GM23338 (cell line): ENCODE results near the gene PYY. TPM values are rescaled to one million over a fixed set of nuclear protein-coding genes. Genes with fewer than 3 reads are reported as not detected.
"Not testable (repeated sequence)": the region's sequence is repeated elsewhere in the genome, so short reads cannot be mapped to it uniquely, and the experiment has no call there.

Experiments used
- ATAC-seq: fragments of 200-7000 bp; cut with Tn5 transposase; 3 replicates; pipeline ENCODE4 v1.9.1; 2020
- DNase-seq: peaks from one replicate; pipeline ENCODE4 v3.0.0-alpha.2; 2015; ENCODE audit warnings: low spot score
- H2AFZ ChIP-seq: fragments of 200-600 bp; sonication (generic); 2 replicates; pipeline ENCODE4 v1.8.0; 2016; ENCODE audit warnings: antibody characterized with exemption, mild to moderate bottlenecking, moderate library complexity
- H3F3A ChIP-seq: fragments of 200-600 bp; sonication (generic); replicated peaks from 2 replicates; pipeline ENCODE4 v1.8.0; 2017; ENCODE audit warnings: antibody characterized with exemption, mixed run types, low read depth
- H3K27ac ChIP-seq: fragments of 200-600 bp; sonication (generic); 2 replicates; pipeline ENCODE4 v1.6.1; 2016; ENCODE audit warnings: low read depth
- H3K27me3 ChIP-seq: fragments of 200-600 bp; sonication (generic); 2 replicates; pipeline ENCODE4 v1.8.0; 2016; ENCODE audit warnings: mild to moderate bottlenecking, mixed run types, moderate library complexity; ENCODE audit not compliant: insufficient read depth
- H3K36me3 ChIP-seq: fragments of 200-600 bp; sonication (generic); 2 replicates; pipeline ENCODE4 v1.8.0; 2016; ENCODE audit warnings: mild to moderate bottlenecking; ENCODE audit not compliant: insufficient read depth
- H3K4me1 ChIP-seq: fragments of 200-600 bp; sonication (generic); 2 replicates; pipeline ENCODE4 v1.8.0; 2016; ENCODE audit warnings: mild to moderate bottlenecking, moderate library complexity; ENCODE audit not compliant: insufficient read depth
- H3K4me2 ChIP-seq: fragments of 200-600 bp; sonication (generic); 2 replicates; pipeline ENCODE4 v1.7.1; 2017; ENCODE audit warnings: mixed run types
- H3K4me3 ChIP-seq: fragments of 200-600 bp; sonication (generic); 2 replicates; pipeline ENCODE4 v1.6.1; 2016; ENCODE audit warnings: mixed run types
- H3K79me2 ChIP-seq: fragments of 200-600 bp; sonication (generic); replicated peaks from 2 replicates; pipeline ENCODE4 v1.8.0; 2017; ENCODE audit warnings: mild to moderate bottlenecking; ENCODE audit not compliant: insufficient read depth
- H3K9me2 ChIP-seq: fragments of 200-600 bp; sonication (generic); 2 replicates; pipeline ENCODE4 v1.8.0; 2017; ENCODE audit not compliant: insufficient read depth
- H4K20me1 ChIP-seq: fragments of 200-600 bp; sonication (generic); replicated peaks from 2 replicates; pipeline ENCODE4 v1.8.0; 2017; ENCODE audit warnings: mild to moderate bottlenecking; ENCODE audit not compliant: insufficient read depth
- H3K27ac Mint-ChIP-seq: 2 replicates; pipeline ENCODE4 v1.8.0; 2020; ENCODE audit warnings: inconsistent platforms, mild to moderate bottlenecking, moderate library complexity, mixed read lengths
- H3K27me3 Mint-ChIP-seq: 3 replicates; pipeline ENCODE4 v1.8.0; 2022; ENCODE audit warnings: low read depth, mild to moderate bottlenecking, moderate library complexity, mixed read lengths, inconsistent platforms; ENCODE audit not compliant: insufficient read depth, poor library complexity
- H3K36me3 Mint-ChIP-seq: 3 replicates; pipeline ENCODE4 v1.8.0; 2021; ENCODE audit warnings: low read depth, mild to moderate bottlenecking, inconsistent platforms, moderate library complexity, mixed read lengths
- H3K4me1 Mint-ChIP-seq: 3 replicates; pipeline ENCODE4 v1.8.0; 2020; ENCODE audit warnings: mild to moderate bottlenecking, inconsistent platforms, mixed read lengths
- H3K4me3 Mint-ChIP-seq: 3 replicates; pipeline ENCODE4 v1.8.0; 2021; ENCODE audit warnings: moderate library complexity, mild to moderate bottlenecking, inconsistent platforms, mixed read lengths
- H3K9me3 Mint-ChIP-seq: 3 replicates; pipeline ENCODE4 v1.8.0; 2020; ENCODE audit warnings: moderate library complexity, mild to moderate bottlenecking, inconsistent platforms, mixed read lengths
- CREB1 ChIP-seq: fragments of 250-450 bp; sonication (Bioruptor Pico); IDR thresholded peaks from 2 replicates; pipeline ENCODE4 v1.5.0; 2020; ENCODE audit warnings: low read depth, mild to moderate bottlenecking, moderate library complexity
- CTCF ChIP-seq, 2 experiments: fragments of 200-600 bp in 1 of 2; sonication (generic) in 1 of 2; conservative IDR thresholded peaks; 2 replicates each; pipeline versions ENCODE4 v1.5.1 to v1.6.1; 2016 to 2017; ENCODE audit warnings: antibody characterized with exemption in 2 of 2, low read depth in 2 of 2, mild to moderate bottlenecking in 2 of 2, moderate library complexity in 1 of 2
- ETS1 ChIP-seq: IDR thresholded peaks from 2 replicates; pipeline ENCODE4 v1.6.1; 2016; ENCODE audit warnings: antibody characterized with exemption
- EZH2 ChIP-seq: fragments of 200-600 bp; sonication (generic); IDR thresholded peaks from one replicate; pipeline ENCODE4 v1.8.0; 2017; ENCODE audit warnings: antibody characterized with exemption, mild to moderate bottlenecking, low read depth; ENCODE audit not compliant: unreplicated experiment
- JUNB ChIP-seq: IDR thresholded peaks from one replicate; pipeline ENCODE4 v1.6.1; 2016; ENCODE audit warnings: antibody characterized with exemption; ENCODE audit not compliant: unreplicated experiment
- POLR2AphosphoS5 ChIP-seq: IDR thresholded peaks from 2 replicates; pipeline ENCODE4 v1.6.1; 2016; ENCODE audit warnings: antibody characterized with exemption, low read depth
- REST ChIP-seq: IDR thresholded peaks from one replicate; pipeline ENCODE4 v1.6.1; 2018; ENCODE audit warnings: antibody characterized with exemption; ENCODE audit not compliant: unreplicated experiment
- STAT1 ChIP-seq: IDR thresholded peaks from one replicate; pipeline ENCODE4 v1.6.1; 2016; ENCODE audit warnings: antibody characterized with exemption; ENCODE audit not compliant: unreplicated experiment
- ZNF331 ChIP-seq: fragments of 250-450 bp; sonication (Bioruptor Pico); IDR thresholded peaks from 2 replicates; pipeline ENCODE4 v1.5.0; 2020; ENCODE audit warnings: low read depth, mild to moderate bottlenecking, moderate library complexity
- polyA plus RNA-seq: library from polyadenylated mRNA; unstranded; fragments of >200 nt; fragmentation: Nextera tagmentation; extraction: Ambion mirVana; gene quantifications from 2 replicates; pipeline ENCODE4 v1.2.1, GENCODE V29; 2016
- total RNA-seq: library from RNA; depleted of rRNA; stranded (reverse); fragments of >200 nt; shearing (Covaris generic); gene quantifications from 2 replicates; pipeline ENCODE4 v1.2.3, GENCODE V29; 2014

The PYY gene
- total and polyA plus RNA-seq, 2 experiments from 2014 or later: 0.56 to 8.5 TPM

GRCh38 chr17:43998552-43998951 lies 44.8 kb upstream of the PYY start (continued):
- TF ChIP-seq STAT1 (no peak), EZH2 (no peak), CTCF (conservative IDR thresholded peaks at IDR 0.05; ENCODE audit: low read depth in 2 of 2) (no peak), CREB1 (CRISPR knock-in tag) (no peak)

GRCh38 chr17:43997180-43997579 lies 43.4 kb upstream of the PYY start:
- H3K27ac ChIP-seq, H3F3A ChIP-seq, H2AFZ ChIP-seq, DNase-seq, H3K4me2 ChIP-seq, H3K4me3 Mint-ChIP-seq, ATAC-seq, H3K4me1 ChIP-seq, H3K4me1 Mint-ChIP-seq, H3K27me3 ChIP-seq, H3K9me2 ChIP-seq, H3K4me3 ChIP-seq, H3K36me3 Mint-ChIP-seq, H3K9me3 Mint-ChIP-seq, H3K27ac Mint-ChIP-seq, H3K79me2 ChIP-seq, H4K20me1 ChIP-seq, H3K36me3 ChIP-seq: not testable (repeated sequence)
- H3K27me3 Mint-ChIP-seq: peaks cover 15% of the 10 kb centered on the region

- peak overlapping the region; percentile 59 for H3K4me3 Mint-ChIP-seq
These were observed 41.4 kb upstream of the PYY start for GRCh38 chr17:43995150-43995471.

More at GRCh38 chr17:43995150-43995471, 41.4 kb upstream of the PYY start:
- Histone ChIP-seq H3K9me2 (no peaks in the 10 kb centered on the region), H3K4me3 (peak overlapping the region; percentile 64), H3K4me1 (no peaks in the 10 kb centered on the region), H3K36me3 (no peaks in the 10 kb centered on the region), H3F3A (no peaks in the 10 kb centered on the region), H3K79me2 (no peaks in the 10 kb centered on the region), H2AFZ (peak overlapping the region; percentile 99; the same call in 1 of the 2 replicates), H3K4me2 (peak overlapping the region; percentile 84), H3K27me3 (peaks cover 10% of the 10 kb centered on the region), H4K20me1 (no peaks in the 10 kb centered on the region), H3K27ac (no peak overlapping the region)
- no peak for ATAC-seq
- H3K27me3 Mint-ChIP-seq: peaks cover 10% of the 10 kb centered on the region
- no peaks in the 10 kb centered on the region for H3K9me3 Mint-ChIP-seq
- no peaks in the 10 kb centered on the region for H3K36me3 Mint-ChIP-seq
- H3K4me1 Mint-ChIP-seq: peaks cover 3% of the 10 kb centered on the region
- no peak for DNase-seq
- H3K27ac Mint-ChIP-seq: no peak overlapping the region
- TF ChIP-seq ZNF331 (no peak), POLR2AphosphoS5 (no peak), JUNB (no peak), CTCF (conservative IDR thresholded peaks at IDR 0.05; ENCODE audit: low read depth in 2 of 2) (no peak), REST (no peak), ETS1 (no peak)
